ENCODE results near the gene MACF1.

DNA sequence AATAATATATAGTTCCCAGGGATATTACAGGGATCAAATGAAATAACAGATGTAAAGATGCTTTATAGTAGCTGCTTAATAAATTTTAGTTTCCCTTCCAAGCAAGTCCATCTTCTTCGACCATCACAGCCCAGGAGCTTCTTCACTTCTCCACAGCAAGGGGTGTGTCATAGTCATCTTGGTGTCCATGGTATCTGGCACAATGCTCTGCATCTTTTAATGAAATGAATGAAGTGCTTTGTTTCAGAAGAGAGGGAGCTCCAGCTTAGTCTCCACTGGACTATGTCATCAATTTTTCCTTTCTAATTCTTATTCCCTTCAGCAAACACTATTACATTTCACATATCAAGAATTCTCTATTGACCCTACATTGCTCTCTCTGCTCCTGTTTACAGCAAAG, 4.9 kb upstream of the MACF1 start:
- TF ChIP-seq, protein P1, sequence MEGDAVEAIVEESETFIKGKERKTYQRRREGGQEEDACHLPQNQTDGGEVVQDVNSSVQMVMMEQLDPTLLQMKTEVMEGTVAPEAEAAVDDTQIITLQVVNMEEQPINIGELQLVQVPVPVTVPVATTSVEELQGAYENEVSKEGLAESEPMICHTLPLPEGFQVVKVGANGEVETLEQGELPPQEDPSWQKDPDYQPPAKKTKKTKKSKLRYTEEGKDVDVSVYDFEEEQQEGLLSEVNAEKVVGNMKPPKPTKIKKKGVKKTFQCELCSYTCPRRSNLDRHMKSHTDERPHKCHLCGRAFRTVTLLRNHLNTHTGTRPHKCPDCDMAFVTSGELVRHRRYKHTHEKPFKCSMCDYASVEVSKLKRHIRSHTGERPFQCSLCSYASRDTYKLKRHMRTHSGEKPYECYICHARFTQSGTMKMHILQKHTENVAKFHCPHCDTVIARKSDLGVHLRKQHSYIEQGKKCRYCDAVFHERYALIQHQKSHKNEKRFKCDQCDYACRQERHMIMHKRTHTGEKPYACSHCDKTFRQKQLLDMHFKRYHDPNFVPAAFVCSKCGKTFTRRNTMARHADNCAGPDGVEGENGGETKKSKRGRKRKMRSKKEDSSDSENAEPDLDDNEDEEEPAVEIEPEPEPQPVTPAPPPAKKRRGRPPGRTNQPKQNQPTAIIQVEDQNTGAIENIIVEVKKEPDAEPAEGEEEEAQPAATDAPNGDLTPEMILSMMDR (IDR thresholded peaks at IDR 0.05), result no peak
- TF ChIP-seq POLR2A (IDR thresholded peaks at IDR 0.05), result no peak
